PC-3 (cell line): ENCODE data around the gene MYO16. TPM values are rescaled to one million over a fixed set of nuclear protein-coding genes. Genes with fewer than 3 reads are reported as not detected.

Source experiments
- ATAC-seq: fragments of 200-7000 bp; cut with Tn5 transposase; 2 replicates; pipeline ENCODE4 v1.9.1; 2020; ENCODE audit warnings: mild to moderate bottlenecking, moderate library complexity
- BruUV-seq: library from RNA; stranded (reverse); fragments of 400-500 nt; replicated peaks from 2 replicates; lab custom pipeline; 2021; lab: Mats Ljungman, UMichigan
- CTCF ChIA-PET: fragments of 300-600 bp; sonication (Branson Sonifier 250); formaldehyde crosslinking; loops from one replicate; lab custom pipeline; 2022; ENCODE audit warnings: antibody characterized with exemption; lab: Charles Lee
- POLR2A ChIA-PET: fragments of 300-600 bp; sonication (Branson Sonifier 250); formaldehyde crosslinking; loops from one replicate; lab custom pipeline; 2022; ENCODE audit warnings: antibody characterized with exemption; ENCODE audit not compliant: unreplicated experiment; lab: Charles Lee
- DNase-seq: peaks from one replicate; pipeline ENCODE4 v3.0.0-alpha.2; 2015
- H2AFZ ChIP-seq: fragments of 300-600 bp; sonication (generic); 2 replicates; pipeline ENCODE4 v1.6.0; 2016; ENCODE audit warnings: antibody characterized with exemption, low read length
- H3F3A ChIP-seq: fragments of 300-600 bp; sonication (generic); one replicate; pipeline ENCODE4 v1.6.0; 2017; ENCODE audit warnings: antibody characterized with exemption, low read length, control low read depth, mild to moderate bottlenecking; ENCODE audit not compliant: unreplicated experiment
- H3K27ac ChIP-seq: fragments of 300-600 bp; sonication (generic); 2 replicates; pipeline ENCODE4 v1.5.1; 2016; ENCODE audit warnings: mild to moderate bottlenecking, low read length
- H3K27me3 ChIP-seq: fragments of 300-600 bp; sonication (generic); 2 replicates; pipeline ENCODE4 v1.6.1; 2016; ENCODE audit warnings: low read length, mixed read lengths
- H3K36me3 ChIP-seq: fragments of 300-600 bp; sonication (generic); 2 replicates; pipeline ENCODE4 v1.6.1; 2016; ENCODE audit warnings: low read depth, mixed run types, low read length, mixed read lengths
- H3K4me1 ChIP-seq: fragments of 300-600 bp; sonication (generic); 2 replicates; pipeline ENCODE4 v1.5.1; 2016; ENCODE audit warnings: low read length; ENCODE audit not compliant: insufficient read depth
- H3K4me2 ChIP-seq: fragments of 300-600 bp; sonication (generic); 2 replicates; pipeline ENCODE4 v1.6.0; 2016; ENCODE audit warnings: low read length
- H3K4me3 ChIP-seq: fragments of 300-600 bp; sonication (generic); 2 replicates; pipeline ENCODE4 v1.5.1; 2016; ENCODE audit warnings: mild to moderate bottlenecking, low read length, mixed read lengths
- H3K79me2 ChIP-seq: fragments of 300-600 bp; sonication (generic); 2 replicates; pipeline ENCODE4 v1.6.1; 2017; ENCODE audit warnings: low read length, mixed read lengths
- H3K9ac ChIP-seq: fragments of 300-600 bp; sonication (generic); 2 replicates; pipeline ENCODE4 v1.6.0; 2016; ENCODE audit warnings: mild to moderate bottlenecking, low read length
- H3K9me2 ChIP-seq: fragments of 300-600 bp; sonication (generic); replicated peaks from 2 replicates; pipeline ENCODE4 v1.6.1; 2016; ENCODE audit warnings: mixed run types, low read length, mixed read lengths
- H3K9me3 ChIP-seq: fragments of 300-600 bp; sonication (generic); 2 replicates; pipeline ENCODE4 v1.6.1; 2016; ENCODE audit warnings: low read length, mixed read lengths
- H4K20me1 ChIP-seq: fragments of 300-600 bp; sonication (generic); 2 replicates; pipeline ENCODE4 v1.6.1; 2016; ENCODE audit warnings: low read length, mixed read lengths
- CTCF ChIP-seq: fragments of 300-600 bp; sonication (generic); conservative IDR thresholded peaks from 2 replicates; pipeline ENCODE4 v1.5.1; 2017; ENCODE audit warnings: antibody characterized with exemption, low read depth, mild to moderate bottlenecking, low read length
- EZH2 ChIP-seq: fragments of 300-600 bp; sonication (generic); IDR thresholded peaks from one replicate; pipeline ENCODE4 v1.6.1; 2017; ENCODE audit warnings: antibody characterized with exemption, mild to moderate bottlenecking, low read length; ENCODE audit not compliant: unreplicated experiment
- EZH2phosphoT487 ChIP-seq: fragments of 300-600 bp; sonication (generic); IDR thresholded peaks from 2 replicates; pipeline ENCODE4 v1.6.1; 2018; ENCODE audit warnings: mild to moderate bottlenecking, antibody characterized with exemption, low read length, borderline replicate concordance
- intact Hi-C: fragments of 100-400 bp; cut with micrococcal nuclease; formaldehyde crosslinking; loops from 2 replicates; pipeline ENCODE4 v1.9.0; 2023
- total RNA-seq: library from RNA; depleted of rRNA; stranded (reverse); fragments of >200 nt; gene quantifications from 2 replicates; pipeline ENCODE4 v1.2.3, GENCODE V29; 2014

Gene MYO16
- total RNA-seq, 1 experiment from 2014 or later, result not detected

- no TSS peak for BruUV-seq
- Histone ChIP-seq H4K20me1 (no peaks in the 10 kb centered on the region), H3K27ac (no peak overlapping the region), H3K4me1 (no peaks in the 10 kb centered on the region), H2AFZ (no peak overlapping the region), H3K9me2 (no peaks in the 10 kb centered on the region), H3F3A (no peaks in the 10 kb centered on the region), H3K79me2 (no peaks in the 10 kb centered on the region), H3K27me3 (no peaks in the 10 kb centered on the region), H3K9ac (no peak overlapping the region), H3K36me3 (no peaks in the 10 kb centered on the region), H3K9me3 (no peaks in the 10 kb centered on the region), H3K4me2 (no peak overlapping the region), H3K4me3 (no peak overlapping the region)
- DNase-seq (no peak), ATAC-seq (no peak)
- ChIA-PET POLR2A (interaction anchor here (0.6 kb wide), 1 partner anchor 235 kb away, joined by 4 read pairs; no protein-coding TSS in a partner anchor), CTCF (no interaction called here)
- intact Hi-C loops, result no loop called here
- TF ChIP-seq EZH2phosphoT487, result no peak
- no peak for TF ChIP-seq EZH2
- TF ChIP-seq CTCF, result no peak
These were observed 198.8 kb downstream of the MYO16 start for GRCh38 chr13:108828086-108828815.

- no peak for ATAC-seq
- BruUV-seq, result no TSS peak
- Histone ChIP-seq H3K9me2 (no peaks in the 10 kb centered on the region), H3K4me1 (no peaks in the 10 kb centered on the region), H3K36me3 (no peaks in the 10 kb centered on the region), H3K4me3 (no peak overlapping the region), H3K79me2 (no peaks in the 10 kb centered on the region), H3F3A (no peaks in the 10 kb centered on the region), H2AFZ (no peak overlapping the region), H4K20me1 (no peaks in the 10 kb centered on the region), H3K9ac (no peak overlapping the region), H3K27ac (no peak overlapping the region), H3K9me3 (no peaks in the 10 kb centered on the region), H3K27me3 (no peaks in the 10 kb centered on the region), H3K4me2 (no peak overlapping the region)
- peak; percentile 2 for DNase-seq
- ChIA-PET POLR2A (no interaction called here), CTCF (no interaction called here)
- TF ChIP-seq EZH2phosphoT487, result no peak
- TF ChIP-seq EZH2, result no peak
- no peak for TF ChIP-seq CTCF
- intact Hi-C loops, result no loop called here
These were observed 201.5 kb downstream of the MYO16 start for GRCh38 chr13:108830916-108831315.

GRCh38 chr13:108833531-108833930 lies 204.1 kb downstream of the MYO16 start:
- H2AFZ ChIP-seq, result no peak overlapping the region

More at GRCh38 chr13:108833531-108833930, 204.1 kb downstream of the MYO16 start:
- DNase-seq (no peak), ATAC-seq (no peak)
- no peaks in the 10 kb centered on the region for H3K79me2 ChIP-seq
- ChIA-PET CTCF (no interaction called here), POLR2A (interaction anchor here (0.7 kb wide), 1 partner anchor 326 kb away, joined by 3 read pairs; no protein-coding TSS in a partner anchor)
- H3K4me2 ChIP-seq, result no peak overlapping the region
- H3K27ac ChIP-seq, result no peak overlapping the region
- no peaks in the 10 kb centered on the region for H3K9me2 ChIP-seq
- no peaks in the 10 kb centered on the region for H3K4me1 ChIP-seq
- H3F3A ChIP-seq, result no peaks in the 10 kb centered on the region
- no peaks in the 10 kb centered on the region for H4K20me1 ChIP-seq
- H3K36me3 ChIP-seq, result no peaks in the 10 kb centered on the region
- intact Hi-C loops, result no loop called here
- no TSS peak for BruUV-seq
- TF ChIP-seq EZH2, result no peak
- TF ChIP-seq CTCF, result no peak
- no peak for TF ChIP-seq EZH2phosphoT487
- no peak overlapping the region for H3K4me3 ChIP-seq
- H3K9ac ChIP-seq, result no peak overlapping the region
- no peaks in the 10 kb centered on the region for H3K27me3 ChIP-seq
- no peaks in the 10 kb centered on the region for H3K9me3 ChIP-seq
